A673 (cell line): ENCODE data around the gene FRMD4A. TPM values are rescaled to one million over a fixed set of nuclear protein-coding genes. Genes with fewer than 3 reads are reported as not detected.

ENCODE experiments used
- BruUV-seq: library from RNA; stranded (reverse); fragments of 400-500 nt; replicated peaks from 2 replicates; lab custom pipeline; 2021; lab: Mats Ljungman, UMichigan
- CTCF ChIA-PET: fragments of 300-600 bp; sonication (Branson Sonifier 250); formaldehyde crosslinking; loops from one replicate; lab custom pipeline; 2022; ENCODE audit warnings: antibody characterized with exemption; lab: Charles Lee
- POLR2A ChIA-PET: fragments of 300-600 bp; sonication (Branson Sonifier 250); formaldehyde crosslinking; loops from one replicate; lab custom pipeline; 2022; ENCODE audit warnings: antibody characterized with exemption; ENCODE audit not compliant: low non-redundant PET; lab: Charles Lee
- DNase-seq: peaks from one replicate; pipeline ENCODE4 v3.0.0-alpha.2; 2015; ENCODE audit warnings: low spot score
- H3K27ac ChIP-seq: fragments of 200-600 bp; sonication (generic); 2 replicates; pipeline ENCODE4 v1.5.1; 2016; ENCODE audit warnings: mixed run types, low read depth, mild to moderate bottlenecking, mixed read lengths, antibody characterized with exemption, low read length; ENCODE audit not compliant: poor library complexity, severe bottlenecking
- H3K27me3 ChIP-seq: fragments of 200-600 bp; sonication (generic); replicated peaks from 2 replicates; pipeline ENCODE4 v1.6.1; 2017; ENCODE audit warnings: mixed run types, low read depth, mild to moderate bottlenecking, mixed read lengths, antibody characterized with exemption, low read length; ENCODE audit not compliant: insufficient read depth, poor library complexity
- H3K36me3 ChIP-seq: fragments of 200-600 bp; sonication (generic); 2 replicates; pipeline ENCODE4 v1.6.1; 2016; ENCODE audit warnings: mixed run types, mild to moderate bottlenecking, mixed read lengths, antibody characterized with exemption, low read length; ENCODE audit not compliant: insufficient read depth, poor library complexity, severe bottlenecking
- H3K4me1 ChIP-seq: fragments of 200-600 bp; sonication (generic); 2 replicates; pipeline ENCODE4 v1.6.1; 2017; ENCODE audit warnings: mixed run types, mild to moderate bottlenecking, mixed read lengths, antibody characterized with exemption, low read length; ENCODE audit not compliant: insufficient read depth, poor library complexity, severe bottlenecking
- H3K4me3 ChIP-seq: fragments of 200-600 bp; sonication (generic); 2 replicates; pipeline ENCODE4 v1.5.1; 2016; ENCODE audit warnings: low read depth, mixed run types, mild to moderate bottlenecking, mixed read lengths, low read length; ENCODE audit not compliant: poor library complexity, severe bottlenecking
- H3K9me3 ChIP-seq: fragments of 200-600 bp; sonication (generic); 2 replicates; pipeline ENCODE4 v1.6.1; 2016; ENCODE audit warnings: mixed run types, low read depth, mild to moderate bottlenecking, mixed read lengths, antibody characterized with exemption, low read length; ENCODE audit not compliant: poor library complexity, severe bottlenecking
- CTCF ChIP-seq: fragments of 300-800, 200-600 bp; sonication (generic); conservative IDR thresholded peaks from 2 replicates; pipeline ENCODE4 v1.5.1; 2017; ENCODE audit warnings: low read depth, mild to moderate bottlenecking, antibody characterized with exemption, low read length, moderate library complexity, mixed read lengths
- EZH2 ChIP-seq: fragments of 200-600 bp; sonication (generic); IDR thresholded peaks from 2 replicates; pipeline ENCODE4 v1.6.1; 2017; ENCODE audit warnings: borderline replicate concordance, low read depth, mild to moderate bottlenecking, mixed read lengths, antibody characterized with exemption, low read length; ENCODE audit not compliant: poor library complexity, severe bottlenecking
- intact Hi-C: fragments of 100-400 bp; cut with micrococcal nuclease; formaldehyde crosslinking; loops from one replicate; pipeline ENCODE4 v1.10.0; 2022; ENCODE audit not compliant: unreplicated experiment
- total RNA-seq: library from RNA; stranded (reverse); gene quantifications from 2 replicates; pipeline ENCODE4 v1.2.3, GENCODE V29; 2021

FRMD4A gene
- total RNA-seq, 1 experiment from 2014 or later = 26.3 TPM

GRCh38 chr10:14356921-14357320 lies 26.2 kb upstream of the FRMD4A start:
- Histone ChIP-seq H3K4me1 (peaks cover 5% of the 10 kb centered on the region), H3K4me3 (no peak overlapping the region), H3K27me3 (peaks cover 30% of the 10 kb centered on the region), H3K9me3 (no peaks in the 10 kb centered on the region), H3K36me3 (no peaks in the 10 kb centered on the region), H3K27ac (no peak overlapping the region)
- DNase-seq = no peak
- intact Hi-C loops = no loop called here
- no TSS peak for BruUV-seq
- ChIA-PET POLR2A (no interaction called here), CTCF (no interaction called here)
- no peak for TF ChIP-seq CTCF
- no peak for TF ChIP-seq EZH2

GRCh38 chr10:14355750-14356149 lies 25.0 kb upstream of the FRMD4A start:
- Histone ChIP-seq H3K4me1 (peaks cover 5% of the 10 kb centered on the region), H3K27ac (no peak overlapping the region), H3K4me3 (no peak overlapping the region), H3K27me3 (peaks cover 20% of the 10 kb centered on the region), H3K36me3 (no peaks in the 10 kb centered on the region), H3K9me3 (no peaks in the 10 kb centered on the region)
- TF ChIP-seq EZH2 (no peak), CTCF (no peak)
- DNase-seq = no peak
- BruUV-seq = no TSS peak
- CTCF ChIA-PET = no interaction called here
- POLR2A ChIA-PET = no interaction called here
- intact Hi-C loops = no loop called here

GRCh38 chr10:14353291-14353913 lies 22.7 kb upstream of the FRMD4A start:
- ChIA-PET CTCF (no interaction called here), POLR2A (no interaction called here)
- no peak overlapping the region for H3K4me3 ChIP-seq
- no peaks in the 10 kb centered on the region for H3K36me3 ChIP-seq
- peaks cover 20% of the 10 kb centered on the region for H3K27me3 ChIP-seq
- TF ChIP-seq CTCF (no peak), EZH2 (no peak)
- intact Hi-C loops = no loop called here
- BruUV-seq = no TSS peak
- H3K27ac ChIP-seq = no peak overlapping the region
- peaks cover 12% of the 10 kb centered on the region for H3K4me1 ChIP-seq
- DNase-seq = no peak
- no peaks in the 10 kb centered on the region for H3K9me3 ChIP-seq
